G401.6 (cell line): ENCODE measurements around the gene EIF4ENIF1.
A peak's percentile ranks its signal among the peaks of the same experiment; 100 is the strongest.
"Not testable (repeated sequence)": the region's sequence is repeated elsewhere in the genome, so short reads cannot be mapped to it uniquely, and the experiment has no call there.

Source experiments
- FAIRE-seq: peaks from 2 replicates; lab custom pipeline; 2012; peaks lifted over from hg19 to GRCh38; lab: Jason Lieb, UNC

EIF4ENIF1 gene

DNA sequence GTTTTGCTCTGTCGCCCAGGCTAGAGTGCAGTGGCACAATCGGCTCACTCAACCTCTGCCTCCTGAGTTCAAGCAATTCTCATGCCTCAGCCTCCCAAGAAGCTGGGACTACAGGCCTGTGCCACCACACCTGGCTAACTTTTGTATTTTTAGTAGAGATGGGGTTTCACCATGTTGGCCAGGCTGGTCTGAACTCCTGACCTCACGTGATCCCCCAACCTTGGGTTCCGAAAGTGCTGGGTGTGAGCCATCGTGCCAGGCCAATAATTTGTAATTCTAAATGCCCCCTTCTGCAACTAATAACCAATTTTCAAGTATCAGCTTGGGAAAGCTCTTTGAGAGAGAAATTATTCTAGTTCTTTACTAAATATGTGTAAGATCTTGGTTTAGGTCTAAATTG is 3.7 kb upstream of the EIF4ENIF1 start:
- FAIRE-seq: not testable (repeated sequence)

DNA sequence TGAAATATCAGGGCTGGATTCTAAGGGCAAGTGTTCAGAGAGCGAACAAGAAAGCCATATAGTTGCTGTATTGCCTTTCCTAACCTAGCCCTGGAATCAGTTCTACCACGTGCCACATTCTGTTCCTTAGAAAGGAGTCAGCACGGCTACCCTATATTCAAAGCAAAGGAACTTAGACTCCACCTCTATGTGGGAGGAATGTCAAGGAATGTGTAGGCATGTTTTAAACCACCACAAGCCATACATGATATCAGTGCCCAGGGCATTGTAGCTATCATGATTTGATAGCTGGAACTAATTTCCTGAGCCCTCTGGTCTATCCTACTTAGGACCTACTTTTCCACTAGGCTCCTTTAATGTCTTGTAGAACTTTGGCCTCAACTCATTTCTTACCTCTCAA is 2.5 kb upstream of the EIF4ENIF1 start:
- no peak for FAIRE-seq

DNA sequence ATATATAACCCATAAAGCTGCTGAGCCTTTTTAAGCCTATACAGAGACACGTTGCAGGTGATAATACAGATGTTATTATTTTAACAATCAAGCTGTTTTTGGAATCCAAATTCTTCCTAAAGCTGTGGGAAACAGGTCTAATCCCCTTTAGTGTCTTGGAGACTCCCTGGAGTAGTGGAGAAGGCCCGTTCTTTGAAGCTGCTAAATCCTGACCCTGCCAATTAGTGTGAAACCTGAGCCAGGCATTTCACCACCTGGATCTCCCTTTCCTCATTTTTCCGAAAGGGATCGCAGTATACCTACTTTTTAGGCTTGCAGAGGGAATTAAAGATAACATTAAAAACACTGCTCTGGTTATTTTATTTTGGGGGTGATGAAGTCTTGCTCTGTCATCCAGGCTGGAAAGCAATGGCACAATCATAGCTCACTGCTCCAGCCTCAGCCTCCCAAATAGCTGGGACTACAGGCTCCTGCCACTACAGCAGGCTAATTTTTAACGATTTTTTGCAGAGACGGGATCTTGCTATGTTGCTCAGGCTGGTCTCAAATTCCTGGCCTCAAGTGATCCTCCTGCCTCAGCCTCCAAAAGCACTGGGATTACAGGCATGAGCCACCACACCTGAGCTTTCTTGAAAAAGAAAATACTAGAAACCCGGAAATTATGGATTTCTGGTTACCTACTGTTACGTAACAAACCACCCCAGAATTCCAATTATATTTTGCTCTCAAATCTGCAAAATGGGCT is 1.7 kb upstream of the EIF4ENIF1 start:
- FAIRE-seq: no peak

DNA sequence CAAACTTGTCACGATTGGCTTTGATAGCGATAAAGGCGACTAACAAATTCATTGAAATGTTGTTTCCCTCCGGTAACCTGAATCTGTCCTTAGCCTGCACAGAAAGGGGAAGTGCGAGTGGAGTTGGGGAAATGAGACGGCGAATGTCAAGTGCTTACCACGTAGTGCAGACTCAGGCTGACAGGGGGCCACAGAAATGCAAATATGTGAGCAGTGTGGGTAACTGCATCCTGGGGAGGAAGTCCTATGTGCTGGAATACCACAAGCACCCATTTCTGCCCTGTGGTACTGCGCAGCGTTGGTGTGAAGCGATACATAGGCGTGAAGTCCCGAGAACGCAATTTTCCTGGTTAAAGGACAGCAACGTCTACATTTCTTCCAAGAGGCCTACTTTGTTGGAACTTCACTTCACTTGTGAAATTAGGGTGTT is 869 bp upstream of the EIF4ENIF1 start:
- FAIRE-seq: no peak

DNA sequence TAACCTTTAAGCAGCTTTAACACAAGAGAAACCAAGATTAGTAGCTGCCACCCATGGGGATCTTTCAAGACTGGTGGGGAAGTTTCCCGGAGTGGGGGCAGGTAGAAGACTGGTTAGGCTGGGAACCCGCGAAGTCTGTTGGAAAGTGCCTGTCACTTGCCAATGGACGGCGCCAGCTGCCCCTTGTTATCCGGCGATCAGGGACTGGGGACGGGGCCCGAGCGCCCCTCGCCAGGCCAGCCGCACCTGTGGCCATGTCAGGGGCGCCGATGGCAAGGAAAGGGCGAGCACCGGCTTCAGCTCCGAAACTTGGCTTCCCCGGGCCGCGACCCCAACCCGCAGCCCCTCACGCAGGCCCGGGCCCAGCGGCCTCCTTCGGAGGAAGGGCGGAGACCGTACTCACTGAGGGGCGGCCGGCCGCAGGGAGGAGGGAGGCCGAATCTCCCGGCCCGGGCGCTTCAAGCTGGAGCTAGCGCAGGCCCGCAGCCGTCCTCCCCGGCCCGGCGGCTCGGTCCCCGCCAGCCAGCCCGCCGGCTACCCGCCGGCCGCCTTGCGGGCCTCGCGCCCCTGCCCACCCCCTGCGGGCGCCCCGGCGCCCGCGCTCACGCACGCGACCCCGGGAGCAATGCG is 539 bp downstream of the EIF4ENIF1 start:
- FAIRE-seq: no peak

DNA sequence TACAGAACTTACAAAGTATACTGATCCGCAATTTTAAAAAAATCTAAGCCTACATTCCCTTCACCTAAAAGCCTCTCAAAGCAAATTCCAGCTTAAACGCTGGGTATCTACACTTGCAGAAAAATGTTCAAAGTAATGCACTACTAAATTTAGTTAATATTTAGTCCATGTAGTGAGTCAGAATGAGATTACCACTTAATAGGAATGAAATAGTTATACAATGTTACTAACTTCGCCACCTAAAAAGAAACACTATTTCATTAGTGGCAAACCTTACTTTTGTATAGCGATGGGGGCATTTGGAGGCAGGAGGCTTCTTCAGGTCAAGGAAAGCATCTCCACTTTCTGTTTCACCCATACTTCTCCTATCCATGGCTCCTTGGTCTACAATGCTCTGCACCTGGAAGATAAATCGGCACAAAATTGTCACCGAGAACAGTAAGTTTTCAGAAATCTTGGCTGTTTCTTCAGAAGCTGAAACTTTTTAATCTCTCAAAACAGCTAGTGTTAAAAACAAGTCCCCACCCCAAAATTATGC is 1.2 kb downstream of the EIF4ENIF1 start:
- FAIRE-seq: no peak

DNA sequence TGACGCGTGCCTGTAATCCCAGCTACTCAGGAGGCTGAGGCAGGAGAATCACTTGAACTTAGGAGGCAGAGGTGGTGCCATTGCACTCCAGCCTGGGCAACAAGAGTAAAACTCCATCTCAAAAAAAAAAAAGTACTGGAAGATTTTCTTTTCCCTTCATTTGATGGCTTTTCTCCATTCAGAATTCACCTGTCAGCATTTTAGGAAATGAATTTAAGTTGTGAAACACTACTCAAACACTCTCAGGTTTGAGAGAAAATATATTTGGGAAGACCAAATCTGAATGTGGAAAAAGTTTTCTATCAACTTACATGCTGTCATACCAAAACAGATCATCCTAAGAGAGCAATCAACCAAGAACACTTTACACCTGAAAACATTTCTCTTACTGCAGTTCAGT is 2.7 kb downstream of the EIF4ENIF1 start:
- no peak for FAIRE-seq

DNA sequence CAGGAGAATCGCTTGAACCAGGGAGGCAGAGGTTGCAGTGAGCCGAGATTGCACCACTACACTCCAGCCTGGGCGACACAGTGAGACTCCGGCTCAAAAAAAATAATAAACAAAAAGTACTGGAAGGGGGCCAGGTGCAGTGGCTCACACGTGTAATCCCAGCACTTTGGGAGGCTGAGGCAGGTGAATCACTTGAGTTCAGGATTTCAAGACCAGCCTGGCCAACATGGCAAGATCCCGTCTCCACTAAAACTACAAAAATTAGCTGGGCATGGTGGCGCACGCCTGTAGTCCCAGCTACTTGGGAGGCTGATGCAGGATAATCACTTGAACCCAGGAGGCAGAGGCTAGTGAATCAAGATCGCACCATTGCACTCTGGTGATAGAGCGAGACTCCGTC is 3.3 kb downstream of the EIF4ENIF1 start:
- FAIRE-seq: not testable (repeated sequence)

DNA sequence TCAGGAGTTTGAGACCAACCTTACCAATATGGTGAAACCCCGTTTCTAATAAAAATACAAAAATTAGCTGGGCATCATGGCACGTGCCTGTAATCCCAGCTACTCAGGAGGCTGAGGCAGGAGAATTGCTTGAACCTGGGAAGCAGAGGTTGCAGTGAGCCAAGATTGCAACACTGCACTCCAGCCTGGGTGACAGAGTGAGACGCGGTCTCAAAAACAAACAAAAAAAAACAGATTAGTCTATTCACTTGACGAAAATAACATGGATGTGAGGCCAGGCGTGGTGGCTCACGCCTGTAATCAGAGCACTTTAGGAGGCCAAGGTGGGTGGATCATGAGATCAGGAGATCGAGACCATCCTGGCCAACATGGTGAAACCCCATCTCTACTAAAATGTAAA is 7.2 kb downstream of the EIF4ENIF1 start:
- FAIRE-seq: not testable (repeated sequence)

DNA sequence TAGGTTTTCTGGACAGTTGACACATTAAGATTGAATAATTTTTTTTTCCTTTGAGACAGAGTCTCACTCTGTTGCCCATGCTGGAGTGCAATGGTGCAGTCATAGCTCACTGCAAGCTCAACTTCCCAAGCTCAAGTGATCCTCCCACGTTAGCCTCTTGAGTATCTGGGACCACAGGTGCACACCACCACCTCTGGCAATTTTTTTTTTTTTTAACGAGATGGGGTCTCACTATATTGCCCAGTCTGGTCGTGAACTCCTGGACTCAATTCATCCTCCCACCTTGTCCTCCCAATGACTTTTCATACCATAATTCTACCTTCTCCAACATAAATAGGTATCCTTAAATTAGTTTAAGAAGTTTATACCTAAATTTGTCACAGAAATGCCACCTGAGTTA is 8.5 kb downstream of the EIF4ENIF1 start:
- no peak for FAIRE-seq

DNA sequence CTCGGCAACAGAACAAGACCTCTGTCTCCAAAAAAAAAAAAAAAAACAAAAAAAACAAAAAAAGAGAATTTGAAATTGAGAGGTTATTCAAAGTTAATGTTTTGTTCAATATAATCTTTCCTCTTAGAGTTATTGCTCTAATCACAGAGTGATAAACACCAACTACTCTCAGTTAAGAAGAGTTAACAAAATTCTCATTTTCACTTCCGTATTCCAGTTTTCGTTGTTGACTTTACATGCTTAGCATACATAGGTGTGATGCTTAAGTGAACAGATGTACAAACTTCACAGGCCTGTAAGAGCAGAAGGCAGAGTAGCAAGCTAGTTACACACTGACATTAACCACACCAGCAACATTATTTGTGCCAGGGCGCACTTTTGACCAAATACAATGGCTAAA is 12.3 kb downstream of the EIF4ENIF1 start:
- no peak for FAIRE-seq

DNA sequence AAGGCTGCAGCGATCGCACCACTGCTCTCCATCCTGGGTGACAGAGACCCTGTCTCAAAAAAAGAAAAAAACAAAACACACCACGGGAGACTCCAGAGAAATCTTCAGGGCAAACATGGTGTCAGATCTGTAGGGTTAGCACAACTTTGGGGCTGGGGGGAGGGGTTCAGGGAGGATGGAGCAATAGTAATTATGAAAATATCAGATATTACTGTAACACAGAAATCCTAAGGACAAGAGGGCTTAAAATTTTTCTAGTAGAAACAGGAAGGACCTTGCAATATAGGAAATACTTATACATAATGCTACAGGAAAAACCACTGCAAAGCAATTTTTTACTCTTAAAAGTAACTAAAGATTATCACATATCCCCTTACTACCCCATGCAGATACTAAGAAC is 13.8 kb downstream of the EIF4ENIF1 start:
- no peak for FAIRE-seq

DNA sequence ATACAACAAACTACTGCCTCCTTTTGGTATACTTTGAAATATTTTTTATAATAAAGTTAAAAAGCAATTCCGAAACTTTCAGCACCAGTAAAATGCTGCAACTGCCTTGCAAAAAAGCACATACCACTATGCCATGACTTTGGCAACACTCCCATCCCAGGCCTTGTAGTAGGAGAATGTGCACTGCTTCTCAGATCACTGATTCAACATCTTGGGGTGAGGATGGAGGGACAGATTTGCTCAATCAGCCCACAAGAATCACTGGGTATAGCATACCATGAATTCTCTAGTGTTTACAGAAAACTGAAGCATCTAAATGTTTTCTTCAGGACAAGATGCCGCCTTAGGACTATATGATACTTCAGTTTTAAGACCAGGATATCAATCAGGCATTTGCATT is 14.9 kb downstream of the EIF4ENIF1 start:
- no peak for FAIRE-seq

DNA sequence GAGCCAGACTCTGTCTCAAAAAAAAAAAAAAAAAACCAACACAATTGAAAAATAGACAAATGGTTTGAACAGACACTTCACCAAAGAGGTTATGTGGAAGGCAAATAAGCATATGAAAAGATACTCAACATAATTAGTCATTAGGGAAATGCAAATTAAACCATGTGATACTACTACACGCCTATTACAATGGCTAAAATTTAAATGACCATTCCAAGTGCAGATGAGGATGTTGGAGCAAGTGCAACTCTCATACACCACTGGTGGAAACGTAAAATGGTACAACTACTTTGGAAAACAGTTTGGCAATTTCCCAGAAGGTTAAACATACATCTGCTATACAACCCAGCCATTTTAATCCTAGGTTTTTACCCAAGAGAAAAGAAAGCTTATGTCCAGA is 24.3 kb downstream of the EIF4ENIF1 start:
- FAIRE-seq: no peak

DNA sequence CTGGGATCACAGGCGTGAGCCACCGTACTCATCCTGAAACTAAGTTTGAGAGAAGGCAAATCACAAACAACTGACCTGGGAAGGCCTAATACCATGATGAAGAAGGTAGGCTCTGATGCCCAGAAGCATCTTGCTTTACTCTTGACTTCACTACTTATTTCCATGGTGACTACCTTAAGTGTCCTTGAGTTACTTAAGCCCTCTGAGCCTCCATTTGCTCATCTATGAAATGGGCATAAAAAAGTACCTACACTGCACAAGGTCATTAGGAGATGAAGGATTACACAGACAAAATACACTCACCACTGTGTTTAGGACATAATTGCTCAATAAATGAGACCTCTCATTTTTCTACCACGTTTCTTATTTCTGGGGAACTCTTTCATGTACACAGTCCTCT is 27.9 kb downstream of the EIF4ENIF1 start:
- FAIRE-seq: no peak

DNA sequence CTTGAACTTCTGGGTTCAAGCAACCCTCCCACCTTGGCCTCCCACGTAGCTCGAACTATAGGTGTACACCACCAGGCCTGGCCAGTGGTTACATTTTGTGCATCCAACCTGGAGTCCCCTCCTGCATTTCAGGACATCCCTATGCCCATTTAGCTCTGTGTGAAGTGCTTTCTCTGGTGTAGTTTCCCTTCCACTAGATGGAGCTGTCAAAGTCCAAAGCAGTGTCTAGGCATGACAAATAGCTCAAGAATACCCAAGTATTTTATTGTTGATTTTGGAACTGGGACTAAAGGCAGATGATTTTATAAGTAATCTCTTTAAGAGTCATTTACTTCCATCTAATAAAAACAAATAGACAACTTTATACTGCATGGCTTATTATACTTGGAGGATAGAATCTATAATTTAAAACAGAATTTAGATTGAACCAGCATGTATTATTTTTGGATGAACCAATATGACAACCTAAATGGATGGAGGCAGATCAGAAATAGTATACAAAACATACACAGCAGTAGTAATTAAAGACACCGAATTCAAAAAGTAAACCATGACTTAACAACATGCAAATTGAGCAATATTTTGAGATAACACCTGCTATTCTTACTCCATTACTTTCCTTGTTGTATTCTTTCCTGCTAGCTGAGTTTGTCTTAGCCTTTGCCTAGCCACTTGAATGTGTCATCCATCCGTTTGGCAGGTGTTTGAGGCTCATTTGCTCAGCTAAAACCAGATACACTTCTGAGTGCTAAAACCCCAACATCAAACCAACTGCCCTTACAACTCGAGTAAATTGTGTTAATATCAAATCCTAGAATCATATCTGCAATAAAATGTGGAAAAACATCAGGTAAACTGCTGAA is 37.7 kb downstream of the EIF4ENIF1 start:
- FAIRE-seq: peak; percentile 85

DNA sequence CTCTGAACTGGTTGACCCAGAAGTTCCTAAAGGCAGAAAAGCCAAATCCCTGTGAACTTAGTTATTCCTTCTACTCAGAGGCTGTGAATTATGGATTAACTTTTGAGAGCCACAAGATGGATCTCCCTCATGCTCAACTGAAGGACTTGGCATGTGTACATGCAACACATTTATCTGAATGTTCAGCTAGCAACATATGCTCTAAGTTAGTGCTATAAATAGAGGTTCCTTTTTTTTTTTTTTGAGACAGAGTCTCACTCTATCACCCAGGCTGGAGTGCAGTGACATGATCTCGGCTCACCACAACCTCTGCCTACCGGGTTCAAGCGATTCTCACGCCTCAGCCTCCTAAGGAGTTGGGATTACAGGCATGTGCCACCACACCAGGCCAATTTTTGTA is 40.1 kb downstream of the EIF4ENIF1 start:
- FAIRE-seq: no peak

DNA sequence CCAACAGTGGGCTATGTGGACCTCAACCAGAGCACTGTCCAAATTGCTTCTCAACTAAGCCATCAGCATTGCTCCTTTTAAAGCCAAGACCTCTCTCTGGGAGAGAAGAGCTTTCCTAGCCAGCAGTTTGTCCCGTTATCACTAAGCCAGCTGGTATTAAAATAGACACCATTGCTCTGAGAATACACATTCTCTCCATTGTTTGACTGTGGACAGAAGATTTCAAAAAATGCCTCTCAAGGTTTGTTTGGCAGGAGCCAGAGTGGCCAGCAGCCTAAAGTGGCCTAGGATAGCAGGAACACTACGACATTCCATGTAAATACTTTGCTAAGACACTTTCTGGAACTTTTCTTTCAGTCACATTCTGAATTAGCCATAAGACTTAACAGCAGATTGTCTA is 41.3 kb downstream of the EIF4ENIF1 start:
- FAIRE-seq: no peak

DNA sequence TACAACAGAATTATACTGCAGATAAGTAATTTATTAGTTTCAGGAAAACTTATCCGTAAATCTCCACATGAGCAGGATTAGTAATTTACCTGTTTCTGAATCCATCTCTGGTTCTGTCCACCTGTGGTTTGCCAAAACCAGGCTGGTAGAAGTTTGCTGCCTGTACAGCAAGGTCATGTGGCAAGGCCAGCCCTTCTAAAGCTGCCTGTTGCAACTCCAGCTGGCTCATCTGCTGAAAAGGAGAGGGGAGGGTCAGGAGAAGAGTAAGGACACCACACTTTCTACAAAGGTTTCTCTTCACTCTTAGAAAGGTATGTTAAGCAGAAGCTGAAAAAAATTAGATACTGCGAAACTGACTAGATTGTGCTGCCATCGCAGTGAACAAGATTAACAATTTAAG is 42.3 kb downstream of the EIF4ENIF1 start:
- FAIRE-seq: no peak

DNA sequence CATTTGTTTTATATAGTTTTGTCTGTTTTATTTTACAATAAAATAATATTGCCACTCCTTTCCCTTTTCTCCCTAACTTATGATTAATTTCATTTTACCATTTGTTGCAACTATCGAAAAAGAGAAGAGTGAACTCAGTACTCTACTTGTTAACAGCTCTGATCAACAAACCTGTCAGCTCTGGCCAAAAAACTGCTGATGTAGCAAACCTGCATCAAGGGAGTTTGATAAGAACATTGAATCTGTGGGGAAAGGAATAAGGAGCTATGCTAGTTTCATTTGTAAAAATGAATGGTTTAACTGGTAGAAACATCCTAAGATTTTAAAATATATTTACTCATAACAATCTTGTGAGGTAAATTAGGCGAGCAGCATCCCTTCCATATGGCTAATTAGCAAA is 42.9 kb downstream of the EIF4ENIF1 start:
- FAIRE-seq: no peak

DNA sequence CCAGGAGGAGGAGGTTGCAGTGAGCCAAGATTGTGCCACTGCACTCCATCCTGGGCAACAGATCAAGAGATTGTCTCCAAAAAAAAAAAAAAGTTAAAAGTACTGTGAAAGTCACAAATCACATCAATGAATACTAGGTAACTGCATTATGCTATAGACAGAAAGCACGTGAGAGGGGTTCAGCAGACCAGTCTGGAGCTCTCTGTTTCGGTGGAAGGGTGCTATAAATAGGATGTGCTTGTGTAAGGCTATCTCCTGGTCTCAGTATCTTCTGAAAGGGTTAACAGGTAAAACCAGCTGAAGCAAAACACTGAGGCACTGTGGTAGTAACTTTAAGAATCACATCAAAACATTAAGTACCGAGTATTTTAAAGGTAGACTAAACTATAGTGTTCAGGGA is 43.4 kb downstream of the EIF4ENIF1 start:
- no peak for FAIRE-seq

DNA sequence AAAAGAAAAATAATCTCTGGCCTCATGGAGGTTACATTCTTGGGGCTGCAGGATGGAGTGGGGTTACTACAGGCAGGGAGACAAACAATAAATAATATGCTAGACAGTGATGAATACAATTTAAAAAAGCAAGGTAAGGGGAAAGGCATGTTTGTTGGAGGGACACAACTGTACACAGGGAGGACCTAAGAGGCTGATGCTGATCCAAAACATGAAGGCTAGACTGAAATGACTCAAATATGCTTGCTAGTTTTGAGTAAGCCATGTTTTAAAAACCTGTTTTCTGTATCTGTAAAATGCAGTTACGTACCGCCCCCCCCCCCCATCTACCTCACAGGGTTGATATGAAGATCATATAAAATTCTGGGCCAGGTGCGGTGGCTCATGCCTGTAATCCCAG is 44.0 kb downstream of the EIF4ENIF1 start:
- no peak for FAIRE-seq

DNA sequence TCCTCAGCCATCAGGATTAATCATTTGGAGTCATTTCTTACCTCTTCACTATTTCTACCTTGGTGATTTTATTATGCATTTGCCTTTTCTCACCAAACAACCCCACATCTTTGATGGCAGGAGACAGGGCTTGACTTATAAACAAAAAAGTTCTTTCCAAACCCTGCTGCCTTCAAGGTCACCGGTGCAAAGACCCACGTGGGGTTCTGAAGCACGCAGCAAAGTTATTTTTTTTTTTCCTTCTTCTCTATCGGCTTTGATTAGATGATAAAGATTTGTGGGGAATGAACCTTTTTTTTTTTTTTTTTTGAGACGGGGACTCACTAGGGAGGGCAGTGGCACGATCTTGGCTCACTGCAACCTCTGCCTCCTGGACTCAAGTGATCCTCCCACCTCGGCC is 46.1 kb downstream of the EIF4ENIF1 start:
- no peak for FAIRE-seq
